G401.6 (cell line): ENCODE results near the gene NDFIP1.
"Not testable (repeated sequence)": the region's sequence is repeated elsewhere in the genome, so short reads cannot be mapped to it uniquely, and the experiment has no call there.

Experiments used
- FAIRE-seq: peaks from 2 replicates; lab custom pipeline; 2012; peaks lifted over from hg19 to GRCh38; lab: Jason Lieb, UNC

Gene NDFIP1

GRCh38 chr5:142154449-142154841, 45.9 kb downstream of the NDFIP1 start:
- not testable (repeated sequence) for FAIRE-seq

DNA sequence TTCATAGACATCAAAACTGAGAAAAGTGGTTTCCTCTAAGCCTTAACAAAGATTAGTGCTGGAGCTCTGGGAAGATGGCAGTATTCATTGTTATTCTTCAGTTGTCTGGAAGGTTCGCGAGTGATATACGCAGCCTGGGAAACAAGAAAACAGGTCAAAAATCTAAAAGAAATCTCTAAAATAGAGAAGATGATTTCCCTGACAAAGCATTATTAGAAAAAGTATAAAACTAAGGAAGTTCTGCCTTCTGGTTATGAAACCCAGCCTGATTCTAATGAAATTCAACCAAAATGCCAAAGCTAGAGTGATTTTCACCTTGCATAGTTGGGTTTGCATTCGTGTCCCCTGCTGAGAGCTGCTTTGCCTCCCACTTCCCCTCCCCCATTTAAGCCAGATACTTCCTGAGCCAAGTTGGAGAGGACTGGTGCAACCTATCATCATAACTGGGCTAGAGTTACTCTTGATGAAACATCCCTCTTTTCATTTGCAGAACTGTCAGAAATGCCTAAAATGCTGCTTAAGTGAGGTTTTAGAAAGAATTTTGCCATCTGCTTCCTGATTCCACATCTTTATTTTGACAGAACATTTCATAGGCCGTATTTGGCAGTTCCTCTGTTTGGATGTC, 48.4 kb downstream of the NDFIP1 start:
- FAIRE-seq, result no peak

GRCh38 chr5:142159354-142159753, 50.8 kb downstream of the NDFIP1 start:
- no peak for FAIRE-seq

GRCh38 chr5:142164315-142164714, 55.7 kb downstream of the NDFIP1 start:
- no peak for FAIRE-seq

DNA sequence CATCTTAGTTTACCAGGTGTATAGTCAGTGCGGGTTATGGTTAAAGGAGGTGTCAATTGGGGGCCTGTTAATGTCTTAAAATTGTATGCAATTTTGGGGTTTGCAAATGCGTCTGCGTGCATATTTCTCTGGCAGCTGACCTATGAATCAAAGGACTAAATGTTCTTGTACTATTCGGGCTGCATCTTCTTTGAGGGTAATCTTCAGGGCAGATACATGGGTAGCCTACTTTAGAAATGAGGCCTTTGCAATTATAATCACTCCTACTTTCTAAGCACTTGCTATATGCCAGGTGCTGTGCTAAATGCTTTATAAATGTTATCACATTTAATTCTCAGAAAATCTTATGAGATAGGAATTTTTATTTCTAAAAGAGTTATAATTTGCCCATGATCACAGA, 58.2 kb downstream of the NDFIP1 start:
- FAIRE-seq, result no peak

GRCh38 chr5:142167458-142167857, 58.9 kb downstream of the NDFIP1 start:
- no peak for FAIRE-seq

GRCh38 chr5:142168365-142168764, 59.8 kb downstream of the NDFIP1 start:
- FAIRE-seq, result no peak

DNA sequence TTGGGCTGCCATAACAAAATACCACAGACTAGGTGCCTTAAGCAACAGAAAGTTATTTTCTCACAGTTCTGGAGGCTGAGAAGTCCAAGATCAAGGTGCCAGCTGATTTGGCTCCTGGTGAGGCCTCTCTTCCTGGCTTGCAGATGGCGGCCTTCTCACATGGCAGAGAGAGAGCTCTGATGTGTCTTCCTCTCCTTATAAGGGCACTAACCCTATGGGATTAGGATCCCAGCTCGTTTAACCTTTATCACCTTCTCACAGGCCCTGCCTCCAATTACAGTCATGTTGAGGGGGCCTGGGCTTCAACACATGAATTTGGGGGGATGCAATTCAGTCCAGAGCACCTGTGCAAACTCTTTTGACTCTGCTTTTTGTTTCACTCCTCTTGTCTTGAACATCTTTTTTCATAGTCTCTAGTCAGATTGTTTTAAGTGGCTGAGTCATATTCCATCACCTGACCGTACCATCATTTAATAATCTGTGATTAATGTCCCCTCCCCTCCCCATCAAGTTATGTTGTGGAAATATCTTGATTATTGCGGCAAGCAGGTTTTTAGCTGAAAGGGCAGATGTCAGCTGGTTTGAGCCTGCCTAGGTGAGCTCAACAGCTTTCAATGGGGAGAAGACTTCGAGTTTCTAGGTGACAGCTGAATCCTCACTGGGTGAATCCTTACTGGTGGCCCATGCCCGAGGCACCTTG, 61.8 kb downstream of the NDFIP1 start:
- FAIRE-seq, result no peak

GRCh38 chr5:142171270-142171669, 62.7 kb downstream of the NDFIP1 start:
- FAIRE-seq, result no peak

GRCh38 chr5:142175039-142175438, 66.5 kb downstream of the NDFIP1 start:
- FAIRE-seq, result no peak

- no peak for FAIRE-seq
These were observed 67.0 kb downstream of the NDFIP1 start for GRCh38 chr5:142175461-142176142.

DNA sequence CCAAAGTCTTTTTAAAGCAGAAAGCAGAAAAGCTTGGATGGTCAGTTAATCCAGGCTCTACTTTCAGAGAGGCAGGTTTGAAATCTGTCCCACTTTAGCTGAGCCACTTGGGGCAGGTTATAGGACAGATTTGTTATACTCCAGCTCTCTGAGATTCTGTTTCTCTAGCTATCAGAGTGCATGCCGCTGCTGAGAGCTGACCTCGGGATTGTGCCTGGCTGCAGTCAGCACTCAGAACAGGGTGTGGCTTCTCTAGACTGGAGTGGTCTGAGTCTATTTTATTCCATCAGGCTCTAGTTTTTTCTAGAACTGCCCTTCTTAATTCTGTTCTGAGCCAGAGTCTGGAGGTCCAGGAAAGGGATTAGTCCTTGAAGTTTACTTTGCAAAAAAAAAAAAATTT, 67.7 kb downstream of the NDFIP1 start:
- FAIRE-seq, result no peak

GRCh38 chr5:142178651-142179050, 70.1 kb downstream of the NDFIP1 start:
- no peak for FAIRE-seq

DNA sequence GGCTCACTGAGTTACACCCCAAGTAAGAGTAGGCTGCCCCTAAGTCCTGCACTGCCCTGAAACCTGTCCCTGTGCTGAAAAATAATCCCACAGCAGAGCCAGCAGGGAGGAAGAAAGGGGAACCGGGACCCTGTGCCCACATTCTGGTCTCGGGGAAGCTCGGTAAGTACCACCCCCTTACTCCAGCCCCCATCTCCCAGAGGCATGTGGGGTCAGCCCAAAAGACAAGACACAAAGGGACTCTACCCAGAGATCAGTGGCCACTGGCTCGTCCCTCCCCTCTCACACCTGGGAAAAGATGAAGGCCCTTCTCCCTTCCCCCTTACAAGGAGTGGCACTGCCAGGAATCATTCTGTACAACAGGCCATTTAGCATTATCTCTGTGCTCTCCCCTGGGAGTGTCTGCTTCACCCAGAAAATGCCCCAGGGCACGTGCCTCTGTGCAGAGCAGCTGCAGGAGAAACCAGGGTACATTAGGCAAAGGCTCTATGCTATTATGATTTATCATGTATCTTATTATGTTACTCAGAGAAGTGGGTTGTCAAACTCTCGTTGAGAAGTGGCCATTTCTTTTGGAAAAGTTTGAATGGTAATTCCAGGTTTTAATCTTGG, 71.3 kb downstream of the NDFIP1 start:
- no peak for FAIRE-seq

DNA sequence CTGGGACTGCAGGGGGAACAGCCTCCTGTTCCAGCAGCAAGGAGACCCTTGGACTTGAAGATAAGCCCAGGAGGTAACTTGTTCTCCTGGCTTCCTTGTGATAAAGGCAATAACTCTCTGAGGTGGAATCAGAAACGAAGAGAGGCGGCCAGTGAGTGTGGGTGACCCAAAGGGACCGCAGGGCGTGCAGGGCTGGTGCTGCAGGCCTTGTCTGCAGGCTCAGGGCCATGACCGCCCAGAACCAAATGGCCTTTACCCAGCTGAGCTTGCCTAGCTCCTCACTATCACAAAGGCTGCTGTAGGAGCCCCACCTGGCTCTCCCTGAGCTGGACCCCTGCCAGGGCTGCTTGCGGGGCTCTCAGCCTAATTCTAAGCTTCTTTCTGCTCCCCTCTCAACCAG, 72.5 kb downstream of the NDFIP1 start:
- no peak for FAIRE-seq

DNA sequence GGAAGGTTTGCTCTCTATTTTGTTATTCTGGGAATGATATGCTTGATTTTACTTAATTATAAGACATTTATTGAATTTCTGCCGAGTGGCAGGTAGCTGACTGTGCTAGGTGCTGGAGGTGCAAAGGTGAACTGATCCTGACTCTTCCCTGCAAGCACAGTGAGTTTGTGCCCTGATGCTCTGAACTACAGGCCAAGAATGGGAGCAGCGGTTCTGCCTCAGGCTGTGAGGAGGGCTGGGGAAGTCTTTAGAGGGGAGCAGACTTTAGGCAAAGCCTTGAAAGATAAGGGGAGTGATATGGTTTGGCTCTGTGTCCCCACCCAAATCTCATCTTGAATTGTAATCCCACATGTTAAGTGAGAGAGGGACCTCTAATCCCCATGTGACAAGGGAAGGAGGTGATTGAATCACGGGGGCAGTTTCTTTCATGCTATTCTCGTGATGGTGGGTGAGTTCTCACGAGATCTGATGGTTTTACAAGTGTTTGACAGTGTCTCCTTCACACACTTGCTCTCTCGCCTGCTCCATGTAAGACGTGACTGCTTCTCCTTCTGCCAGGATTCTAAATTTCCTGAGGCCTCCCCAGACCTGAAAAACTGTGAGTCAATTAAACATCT, 73.1 kb downstream of the NDFIP1 start:
- FAIRE-seq, result no peak

DNA sequence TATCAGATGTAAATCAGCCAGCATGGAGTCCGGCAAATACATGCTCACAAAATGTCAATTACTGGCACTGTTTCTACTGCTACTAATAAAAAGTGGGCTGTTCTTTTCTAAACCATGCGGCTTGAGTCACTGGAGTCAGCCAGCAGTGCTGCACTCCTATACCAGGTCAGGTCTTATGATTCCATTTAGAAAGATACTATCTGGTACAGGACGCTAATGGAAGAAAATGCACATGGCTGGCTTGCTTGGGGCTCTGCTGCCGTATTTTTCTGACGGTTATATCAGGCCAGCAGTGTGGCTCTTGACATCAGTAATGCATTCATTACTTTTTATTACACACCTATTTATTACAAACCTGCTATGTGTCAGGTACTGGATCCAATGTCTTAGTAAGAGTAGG, 74.3 kb downstream of the NDFIP1 start:
- FAIRE-seq, result no peak

GRCh38 chr5:142183561-142183960, 75.0 kb downstream of the NDFIP1 start:
- FAIRE-seq, result no peak

- no peak for FAIRE-seq
These were observed 76.4 kb downstream of the NDFIP1 start for GRCh38 chr5:142184988-142185387.

- FAIRE-seq, result no peak
These were observed 77.9 kb downstream of the NDFIP1 start for GRCh38 chr5:142186514-142186856.

GRCh38 chr5:142186857-142187594, 78.4 kb downstream of the NDFIP1 start:
- FAIRE-seq, result no peak

- FAIRE-seq, result not testable (repeated sequence)
These were observed 80.1 kb downstream of the NDFIP1 start for GRCh38 chr5:142188691-142189090.
